Liver (tissue), 9 donors: ENCODE data around the gene DISP3. TPM values are rescaled to one million over a fixed set of nuclear protein-coding genes. Genes with fewer than 3 reads are reported as not detected.

ENCODE experiments used
- DNase-seq: peaks from one replicate; pipeline ENCODE4 v3.0.0-alpha.2; 2017; ENCODE audit warnings: low spot score
- H3K27ac ChIP-seq, 2 donors: one replicate each; pipeline ENCODE4 v1.7.0; 2013; ENCODE audit warnings: inconsistent platforms in 2 of 2, low read length in 2 of 2, control low read depth in 1 of 2, low read depth in 1 of 2, mild to moderate bottlenecking in 1 of 2
- H3K27me3 ChIP-seq, 4 donors: one replicate each; pipeline versions ENCODE4 v1.6.1 to v1.7.0; 2013; ENCODE audit warnings: low read length in 3 of 4, inconsistent platforms in 1 of 4, mild to moderate bottlenecking in 1 of 4, moderate library complexity in 1 of 4; ENCODE audit not compliant: control insufficient read depth in 4 of 4, insufficient read depth in 4 of 4
- H3K36me3 ChIP-seq, 4 donors: one replicate each; pipeline versions ENCODE4 v1.6.1 to v1.7.0; 2013; ENCODE audit warnings: low read length in 3 of 4, mild to moderate bottlenecking in 3 of 4, low read depth in 1 of 4, moderate library complexity in 1 of 4; ENCODE audit not compliant: control insufficient read depth in 4 of 4, insufficient read depth in 3 of 4
- H3K4me1 ChIP-seq, 4 donors: one replicate each; pipeline versions ENCODE4 v1.6.1 to v1.7.0; 2013; ENCODE audit warnings: low read length in 3 of 4, mild to moderate bottlenecking in 3 of 4, moderate library complexity in 1 of 4; ENCODE audit not compliant: control insufficient read depth in 4 of 4, insufficient read depth in 4 of 4
- H3K4me3 ChIP-seq, 3 donors: one replicate each; pipeline versions ENCODE4 v1.6.1 to v1.7.0; 2013; ENCODE audit warnings: low read length in 3 of 3, control low read depth in 1 of 3, low read depth in 1 of 3, mild to moderate bottlenecking in 1 of 3
- H3K9ac ChIP-seq, 2 donors: one replicate each; pipeline ENCODE4 v1.7.0; 2013; ENCODE audit warnings: low read length in 2 of 2, mild to moderate bottlenecking in 2 of 2, moderate library complexity in 2 of 2, control low read depth in 1 of 2, low read depth in 1 of 2
- H3K9me3 ChIP-seq, 4 donors: one replicate each; pipeline versions ENCODE4 v1.6.1 to v1.7.0; 2013; ENCODE audit warnings: low read length in 3 of 4; ENCODE audit not compliant: control insufficient read depth in 4 of 4
- CTCF ChIP-seq: fragments of 150-350 bp; IDR thresholded peaks from 2 replicates; pipeline ENCODE4 v1.5.1; 2017; ENCODE audit warnings: improper control_type of control experiment, low read depth, low read length; ENCODE audit not compliant: missing input control
- EGR1 ChIP-seq, 2 donors: IDR thresholded peaks; 2 replicates each; pipeline ENCODE4 v1.6.1; 2016 to 2018; ENCODE audit warnings: antibody characterized with exemption in 2 of 2, low read depth in 2 of 2
- HNF4A ChIP-seq, 2 donors: conservative IDR thresholded peaks; 2 replicates each; pipeline ENCODE4 v1.6.1; 2016; ENCODE audit warnings: antibody characterized with exemption in 2 of 2, mild to moderate bottlenecking in 2 of 2
- JUND ChIP-seq, 2 donors: IDR thresholded peaks; 2 replicates each; pipeline ENCODE4 v1.6.1; 2016; ENCODE audit warnings: antibody characterized with exemption in 2 of 2
- RAD21 ChIP-seq, 2 donors: IDR thresholded peaks; 2 replicates each; pipeline ENCODE4 v1.6.1; 2016; ENCODE audit warnings: antibody characterized with exemption in 2 of 2, mild to moderate bottlenecking in 2 of 2
- RXRA ChIP-seq, 2 donors: IDR thresholded peaks; 2 replicates each; pipeline ENCODE4 v1.6.1; 2017 to 2018; ENCODE audit warnings: antibody characterized with exemption in 2 of 2, mild to moderate bottlenecking in 1 of 2
- SP1 ChIP-seq: IDR thresholded peaks from 2 replicates; pipeline ENCODE4 v1.6.1; 2018; ENCODE audit warnings: antibody characterized with exemption, mild to moderate bottlenecking
- WGBS: extraction: QIAGEN DNeasy Blood & Tissue Kit; methylation state at CpG from one replicate; pipeline ENCODE4 v1.1.7; 2013; 5-methylcytosine and 5-hydroxymethylcytosine counted together
- polyA plus RNA-seq, 2 donors: library from polyadenylated mRNA; stranded (reverse) in 1 of 2; unstranded in 1 of 2; fragments of 200-250 nt in 1 of 2; fragments of >200 nt in 1 of 2; fragmentation: Nextera tagmentation in 1 of 2; extraction: Ambion mirVana in 1 of 2; gene quantifications; one replicate each; pipeline versions ENCODE4 v1.2.1 to v1.2.3, GENCODE V29; 2013 to 2015
- total RNA-seq, 2 donors: library from RNA; depleted of rRNA; stranded (reverse); fragments of >200 nt; gene quantifications; one replicate each; pipeline ENCODE4 v1.2.3, GENCODE V29; 2014
- TF ChIP-seq, protein P1 (sequence below): IDR thresholded peaks from 2 replicates; pipeline ENCODE4 v1.6.1; 2016; ENCODE audit warnings: antibody characterized with exemption
- TF ChIP-seq, protein P2 (sequence below): IDR thresholded peaks from 2 replicates; pipeline ENCODE4 v1.6.1; 2016; ENCODE audit warnings: antibody characterized with exemption, mild to moderate bottlenecking
- donor health status: healthy.
- donor health status: healthy.
- donor health status: healthy.
- donor health status: healthy.
- donor health status: healthy.

The DISP3 gene, protein sequence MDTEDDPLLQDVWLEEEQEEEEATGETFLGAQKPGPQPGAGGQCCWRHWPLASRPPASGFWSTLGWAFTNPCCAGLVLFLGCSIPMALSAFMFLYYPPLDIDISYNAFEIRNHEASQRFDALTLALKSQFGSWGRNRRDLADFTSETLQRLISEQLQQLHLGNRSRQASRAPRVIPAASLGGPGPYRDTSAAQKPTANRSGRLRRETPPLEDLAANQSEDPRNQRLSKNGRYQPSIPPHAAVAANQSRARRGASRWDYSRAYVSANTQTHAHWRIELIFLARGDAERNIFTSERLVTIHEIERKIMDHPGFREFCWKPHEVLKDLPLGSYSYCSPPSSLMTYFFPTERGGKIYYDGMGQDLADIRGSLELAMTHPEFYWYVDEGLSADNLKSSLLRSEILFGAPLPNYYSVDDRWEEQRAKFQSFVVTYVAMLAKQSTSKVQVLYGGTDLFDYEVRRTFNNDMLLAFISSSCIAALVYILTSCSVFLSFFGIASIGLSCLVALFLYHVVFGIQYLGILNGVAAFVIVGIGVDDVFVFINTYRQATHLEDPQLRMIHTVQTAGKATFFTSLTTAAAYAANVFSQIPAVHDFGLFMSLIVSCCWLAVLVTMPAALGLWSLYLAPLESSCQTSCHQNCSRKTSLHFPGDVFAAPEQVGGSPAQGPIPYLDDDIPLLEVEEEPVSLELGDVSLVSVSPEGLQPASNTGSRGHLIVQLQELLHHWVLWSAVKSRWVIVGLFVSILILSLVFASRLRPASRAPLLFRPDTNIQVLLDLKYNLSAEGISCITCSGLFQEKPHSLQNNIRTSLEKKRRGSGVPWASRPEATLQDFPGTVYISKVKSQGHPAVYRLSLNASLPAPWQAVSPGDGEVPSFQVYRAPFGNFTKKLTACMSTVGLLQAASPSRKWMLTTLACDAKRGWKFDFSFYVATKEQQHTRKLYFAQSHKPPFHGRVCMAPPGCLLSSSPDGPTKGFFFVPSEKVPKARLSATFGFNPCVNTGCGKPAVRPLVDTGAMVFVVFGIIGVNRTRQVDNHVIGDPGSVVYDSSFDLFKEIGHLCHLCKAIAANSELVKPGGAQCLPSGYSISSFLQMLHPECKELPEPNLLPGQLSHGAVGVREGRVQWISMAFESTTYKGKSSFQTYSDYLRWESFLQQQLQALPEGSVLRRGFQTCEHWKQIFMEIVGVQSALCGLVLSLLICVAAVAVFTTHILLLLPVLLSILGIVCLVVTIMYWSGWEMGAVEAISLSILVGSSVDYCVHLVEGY (N-terminal part only)
- total RNA-seq (under 1 TPM in 1 of 2 donors, not detected in 1; 0.08 TPM), polyA plus RNA-seq (under 1 TPM in 1 of 2 donors, not detected in 1; 0.02 TPM)

DNA sequence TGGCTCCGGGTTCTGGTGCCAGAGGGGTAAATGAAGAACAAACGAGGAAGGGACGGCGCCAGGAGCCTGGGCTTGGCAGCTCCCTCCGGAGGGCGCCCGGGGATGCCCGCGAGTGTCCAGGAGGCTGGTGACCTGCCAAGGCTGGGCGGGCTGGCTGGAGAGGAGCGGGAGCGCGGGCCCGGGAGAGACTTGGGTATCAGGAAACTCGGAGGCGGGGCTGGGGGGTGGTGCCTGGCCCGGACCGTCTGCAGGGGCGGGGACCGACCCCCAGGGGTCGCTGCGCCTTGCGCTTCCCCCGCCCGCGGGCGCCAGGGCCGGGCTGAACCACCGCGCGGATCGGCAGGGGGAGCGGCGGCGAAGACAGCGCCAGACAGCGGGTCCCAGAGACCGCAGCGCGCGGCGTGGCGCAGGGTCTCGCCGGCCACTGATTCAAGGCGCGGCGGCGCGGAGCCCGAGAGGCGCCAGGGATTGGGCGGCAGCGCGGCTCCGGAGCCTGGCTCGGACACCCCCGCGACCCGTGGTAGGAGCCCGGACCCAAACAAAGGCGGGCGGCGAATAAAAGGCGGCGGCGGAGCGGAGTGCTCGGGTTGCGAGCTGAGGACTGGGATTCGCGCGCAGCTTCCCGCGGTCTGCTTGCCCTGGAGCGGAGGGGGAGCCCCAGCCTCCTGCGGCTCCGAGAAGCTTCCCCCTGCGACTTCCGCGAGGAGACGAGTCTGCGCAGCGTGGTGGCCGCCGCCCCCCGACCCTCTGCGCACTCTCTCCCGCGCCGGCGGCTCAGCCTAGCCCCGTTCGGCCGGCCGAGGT lies at the start of gene DISP3:
Gene DISP3 (plus strand): TSS at position 585 of the 804 bp plus-strand sequence. CDS start 21,838 bp downstream, outside the sequence.
- H3K4me3 ChIP-seq: peak within 1 kb of the TSS in 2 of 3 donors; percentile 42 to 53
- peaks cover 4 to 9% (median 4%) of the 10 kb centered on the region in 4 donors for H3K27me3 ChIP-seq
- no peak within 1 kb of the TSS for H3K27ac ChIP-seq
- peak; percentile 66 for DNase-seq
- peaks cover 2 to 12% (median 9%) of the 10 kb centered on the region in 4 donors for H3K4me1 ChIP-seq
- WGBS: 1% methylated on average over 96 of the region's 96 CpGs
- H3K9ac ChIP-seq: no peak within 1 kb of the TSS
- no peaks in the 10 kb centered on the region for H3K9me3 ChIP-seq
- TF ChIP-seq SP1 (no peak), CTCF (peak; percentile 39), RAD21 (IDR thresholded peaks at IDR 0.05) (peak in 1 of 2 donors; percentile 24)
- no peaks in the 10 kb centered on the region for H3K36me3 ChIP-seq

DNA sequence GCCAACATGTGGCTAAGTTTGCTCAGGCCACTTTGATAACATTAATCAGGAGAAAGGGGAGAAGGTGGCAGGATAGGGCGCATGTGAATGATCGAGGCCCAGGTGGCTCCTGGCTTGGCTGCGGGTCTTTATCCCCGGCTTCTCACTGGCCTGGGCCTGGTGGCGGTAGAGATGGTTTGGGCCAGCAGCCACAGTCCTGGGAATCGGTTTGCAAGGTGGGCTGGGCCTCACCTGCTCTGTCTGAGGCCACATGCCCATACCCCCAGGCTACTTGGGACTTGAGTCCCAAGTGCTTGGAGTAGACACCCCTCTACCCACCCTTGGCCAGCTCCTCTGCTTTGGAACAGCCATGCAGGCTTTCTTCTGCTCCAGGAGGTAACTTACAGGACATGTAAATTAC lies 49.7 kb upstream of the DISP3 start:
- Histone ChIP-seq H3K4me1 (no peaks in the 10 kb centered on the region), H3K4me3 (no peak overlapping the region), H3K9ac (no peak overlapping the region), H3K27ac (no peak overlapping the region), H3K9me3 (no peaks in the 10 kb centered on the region), H3K36me3 (no peaks in the 10 kb centered on the region), H3K27me3 (peaks cover 0 to 3% (median 0%) of the 10 kb centered on the region in 4 donors)
- 76% methylated on average over 6 of the region's 6 CpGs for WGBS
- TF ChIP-seq JUND (IDR thresholded peaks at IDR 0.05): no peak
- TF ChIP-seq RAD21 (IDR thresholded peaks at IDR 0.05): no peak
- TF ChIP-seq, protein P1, sequence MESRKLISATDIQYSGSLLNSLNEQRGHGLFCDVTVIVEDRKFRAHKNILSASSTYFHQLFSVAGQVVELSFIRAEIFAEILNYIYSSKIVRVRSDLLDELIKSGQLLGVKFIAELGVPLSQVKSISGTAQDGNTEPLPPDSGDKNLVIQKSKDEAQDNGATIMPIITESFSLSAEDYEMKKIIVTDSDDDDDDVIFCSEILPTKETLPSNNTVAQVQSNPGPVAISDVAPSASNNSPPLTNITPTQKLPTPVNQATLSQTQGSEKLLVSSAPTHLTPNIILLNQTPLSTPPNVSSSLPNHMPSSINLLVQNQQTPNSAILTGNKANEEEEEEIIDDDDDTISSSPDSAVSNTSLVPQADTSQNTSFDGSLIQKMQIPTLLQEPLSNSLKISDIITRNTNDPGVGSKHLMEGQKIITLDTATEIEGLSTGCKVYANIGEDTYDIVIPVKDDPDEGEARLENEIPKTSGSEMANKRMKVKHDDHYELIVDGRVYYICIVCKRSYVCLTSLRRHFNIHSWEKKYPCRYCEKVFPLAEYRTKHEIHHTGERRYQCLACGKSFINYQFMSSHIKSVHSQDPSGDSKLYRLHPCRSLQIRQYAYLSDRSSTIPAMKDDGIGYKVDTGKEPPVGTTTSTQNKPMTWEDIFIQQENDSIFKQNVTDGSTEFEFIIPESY: no peak
- TF ChIP-seq CTCF: no peak
- TF ChIP-seq RXRA (IDR thresholded peaks at IDR 0.05): no peak
- no peak for TF ChIP-seq HNF4A (conservative IDR thresholded peaks at IDR 0.05)
- TF ChIP-seq EGR1 (IDR thresholded peaks at IDR 0.05; ENCODE audit: low read depth in 2 of 2): no peak
- TF ChIP-seq, protein P2, sequence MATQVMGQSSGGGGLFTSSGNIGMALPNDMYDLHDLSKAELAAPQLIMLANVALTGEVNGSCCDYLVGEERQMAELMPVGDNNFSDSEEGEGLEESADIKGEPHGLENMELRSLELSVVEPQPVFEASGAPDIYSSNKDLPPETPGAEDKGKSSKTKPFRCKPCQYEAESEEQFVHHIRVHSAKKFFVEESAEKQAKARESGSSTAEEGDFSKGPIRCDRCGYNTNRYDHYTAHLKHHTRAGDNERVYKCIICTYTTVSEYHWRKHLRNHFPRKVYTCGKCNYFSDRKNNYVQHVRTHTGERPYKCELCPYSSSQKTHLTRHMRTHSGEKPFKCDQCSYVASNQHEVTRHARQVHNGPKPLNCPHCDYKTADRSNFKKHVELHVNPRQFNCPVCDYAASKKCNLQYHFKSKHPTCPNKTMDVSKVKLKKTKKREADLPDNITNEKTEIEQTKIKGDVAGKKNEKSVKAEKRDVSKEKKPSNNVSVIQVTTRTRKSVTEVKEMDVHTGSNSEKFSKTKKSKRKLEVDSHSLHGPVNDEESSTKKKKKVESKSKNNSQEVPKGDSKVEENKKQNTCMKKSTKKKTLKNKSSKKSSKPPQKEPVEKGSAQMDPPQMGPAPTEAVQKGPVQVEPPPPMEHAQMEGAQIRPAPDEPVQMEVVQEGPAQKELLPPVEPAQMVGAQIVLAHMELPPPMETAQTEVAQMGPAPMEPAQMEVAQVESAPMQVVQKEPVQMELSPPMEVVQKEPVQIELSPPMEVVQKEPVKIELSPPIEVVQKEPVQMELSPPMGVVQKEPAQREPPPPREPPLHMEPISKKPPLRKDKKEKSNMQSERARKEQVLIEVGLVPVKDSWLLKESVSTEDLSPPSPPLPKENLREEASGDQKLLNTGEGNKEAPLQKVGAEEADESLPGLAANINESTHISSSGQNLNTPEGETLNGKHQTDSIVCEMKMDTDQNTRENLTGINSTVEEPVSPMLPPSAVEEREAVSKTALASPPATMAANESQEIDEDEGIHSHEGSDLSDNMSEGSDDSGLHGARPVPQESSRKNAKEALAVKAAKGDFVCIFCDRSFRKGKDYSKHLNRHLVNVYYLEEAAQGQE: no peak
- no peak for DNase-seq
